HG03558 (cell line): Measurements from ENCODE around the gene SHOC2.

Experiments
- ATAC-seq: cut with Tn5 transposase; IDR thresholded peaks from one replicate; pipeline ENCODE4 v1.9.1; 2021; ENCODE audit warnings: moderate number of reproducible peaks; ENCODE audit not compliant: unreplicated experiment; ENCODE audit errors: extremely low read depth

Gene SHOC2

GRCh38 chr10:111034598-111035310 lies 115.3 kb downstream of the SHOC2 start:
- no peak for ATAC-seq

DNA sequence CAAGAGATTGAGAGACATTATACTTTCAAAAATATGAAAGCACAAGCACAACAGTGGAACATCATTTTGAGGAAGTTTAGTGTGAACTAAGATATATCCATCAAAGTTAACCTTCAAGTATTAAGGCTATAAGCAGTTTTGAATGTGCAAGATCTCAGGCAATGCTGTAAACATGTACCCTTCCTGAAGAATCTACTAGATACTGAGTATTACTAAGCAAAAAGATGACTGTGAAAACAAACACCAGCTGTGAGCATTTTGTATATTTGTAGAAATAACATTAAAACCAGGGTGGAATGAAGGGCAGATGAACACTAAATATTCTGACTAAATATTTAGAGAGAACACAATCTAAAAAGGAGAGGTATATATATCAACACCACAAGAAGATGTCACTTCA lies 116.1 kb downstream of the SHOC2 start:
- ATAC-seq, result no peak

- ATAC-seq, result no peak
These were observed 118.5 kb downstream of the SHOC2 start for GRCh38 chr10:111037858-111038257.

GRCh38 chr10:111039522-111039921 lies 120.1 kb downstream of the SHOC2 start:
- ATAC-seq, result no peak

DNA sequence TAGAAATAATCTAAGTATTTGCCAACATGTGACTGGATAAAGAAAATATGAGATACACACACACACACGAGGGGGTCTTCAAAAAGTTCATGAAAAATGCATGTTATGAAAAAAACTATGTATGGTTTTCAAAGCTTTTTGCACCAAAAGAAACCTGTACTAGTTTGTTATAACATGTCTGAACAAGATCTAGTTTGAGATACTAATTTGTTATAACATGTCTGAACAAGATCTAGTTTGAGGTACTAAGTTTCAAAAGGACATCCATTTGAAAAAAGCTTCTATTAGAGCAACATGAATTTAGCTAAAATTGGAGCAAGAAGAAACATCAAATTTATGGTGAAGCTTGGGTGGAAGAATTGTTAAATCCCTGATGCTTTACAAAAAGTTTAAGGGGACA lies 137.6 kb downstream of the SHOC2 start:
- ATAC-seq, result no peak
